ENCODE data around the gene BET1L.
"Not testable (repeated sequence)": the region's sequence is repeated elsewhere in the genome, so short reads cannot be mapped to it uniquely, and the experiment has no call there.

The BET1L gene

DNA sequence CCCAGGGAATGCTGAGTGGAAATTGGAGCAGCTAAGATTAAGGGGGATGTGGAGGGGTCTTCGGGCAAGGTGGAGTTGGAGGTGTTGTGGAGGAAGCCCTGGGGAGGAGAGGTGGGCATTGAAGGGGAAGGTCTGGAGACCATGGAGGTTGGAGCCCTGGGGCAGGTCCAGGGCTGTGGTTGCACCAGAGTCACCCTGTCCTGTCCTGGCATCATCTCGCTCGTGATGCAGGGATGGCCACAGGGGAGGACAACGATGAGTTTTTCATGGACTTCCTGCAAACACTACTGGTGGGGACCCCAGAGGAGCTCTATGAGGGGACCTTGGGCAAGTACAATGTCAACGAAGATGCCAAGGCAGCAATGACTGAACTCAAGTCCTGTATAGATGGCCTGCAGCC is 13.7 kb downstream of the BET1L start:
- not testable (repeated sequence) for DNase-seq

- not testable (repeated sequence) for DNase-seq
These were observed 14.5 kb downstream of the BET1L start, which contains the start of gene SCGB1C1 for GRCh38 chr11:192674-193128. SCGB1C1 (plus strand) TSS chr11:193078; CDS start chr11:193100, 22 bp downstream.

DNA sequence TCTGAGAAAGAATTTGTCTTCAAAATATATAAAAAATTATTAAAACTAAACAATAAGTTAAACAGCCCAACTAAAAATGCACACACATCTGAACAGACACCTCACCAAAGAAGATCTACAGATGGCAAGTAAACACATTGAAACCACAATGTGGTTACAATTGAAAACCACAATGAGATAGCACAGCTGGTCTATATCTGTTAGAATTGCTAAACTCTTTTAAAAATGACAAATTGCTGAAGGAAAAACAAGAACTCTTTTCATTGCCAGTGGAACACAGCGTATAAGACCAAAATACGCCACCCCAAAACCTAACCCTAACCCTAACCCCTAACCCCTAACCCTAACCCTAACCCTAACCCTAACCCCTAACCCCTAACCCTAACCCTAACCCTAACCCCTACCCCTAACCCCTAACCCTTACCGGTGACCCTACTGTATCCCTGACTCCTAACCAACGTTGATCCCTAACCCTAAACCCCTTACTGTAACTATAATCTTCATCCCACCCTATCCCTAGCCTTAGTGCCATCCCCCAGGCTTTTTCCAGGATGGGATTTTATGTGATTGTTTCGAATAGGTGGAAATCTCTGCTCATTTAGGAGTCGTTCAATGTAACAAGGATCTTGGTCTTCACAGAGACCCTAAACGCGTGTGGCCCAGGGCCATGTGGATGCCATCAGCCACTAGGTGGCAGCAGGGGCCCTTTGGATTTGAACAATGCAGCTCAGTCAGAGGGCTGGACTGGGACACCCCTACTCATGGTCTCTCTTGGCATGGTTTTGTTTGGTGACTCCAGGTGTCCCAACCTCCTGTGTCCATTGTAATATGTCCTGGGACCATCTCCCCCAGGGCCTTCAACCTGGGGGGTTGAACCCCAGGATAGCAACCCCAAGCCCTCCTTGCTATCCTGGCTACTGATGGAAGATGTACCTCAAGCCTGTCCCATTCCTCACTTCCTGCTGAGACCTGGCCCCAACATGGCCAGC is 15.4 kb downstream of the BET1L start:
- not testable (repeated sequence) for DNase-seq

DNA sequence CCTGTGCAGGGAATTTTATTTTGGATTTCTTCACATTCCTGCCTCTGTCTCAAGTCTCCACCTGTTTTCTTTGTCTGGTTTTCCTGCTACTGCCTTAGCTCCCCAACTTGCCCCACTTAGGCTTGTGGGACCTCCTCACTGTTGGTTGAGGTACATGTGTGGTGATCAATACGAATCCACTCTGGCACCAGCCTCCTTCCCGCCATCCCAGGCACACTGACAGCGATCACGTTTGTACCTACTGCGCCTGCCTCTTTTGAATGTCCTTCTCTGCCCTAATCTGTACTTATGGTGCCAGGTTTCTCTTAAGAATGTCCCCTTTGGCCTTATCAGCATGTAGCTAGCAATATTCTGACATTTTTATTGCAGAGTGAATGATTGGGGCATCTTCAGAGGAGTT is 16.7 kb downstream of the BET1L start:
- not testable (repeated sequence) for DNase-seq

DNA sequence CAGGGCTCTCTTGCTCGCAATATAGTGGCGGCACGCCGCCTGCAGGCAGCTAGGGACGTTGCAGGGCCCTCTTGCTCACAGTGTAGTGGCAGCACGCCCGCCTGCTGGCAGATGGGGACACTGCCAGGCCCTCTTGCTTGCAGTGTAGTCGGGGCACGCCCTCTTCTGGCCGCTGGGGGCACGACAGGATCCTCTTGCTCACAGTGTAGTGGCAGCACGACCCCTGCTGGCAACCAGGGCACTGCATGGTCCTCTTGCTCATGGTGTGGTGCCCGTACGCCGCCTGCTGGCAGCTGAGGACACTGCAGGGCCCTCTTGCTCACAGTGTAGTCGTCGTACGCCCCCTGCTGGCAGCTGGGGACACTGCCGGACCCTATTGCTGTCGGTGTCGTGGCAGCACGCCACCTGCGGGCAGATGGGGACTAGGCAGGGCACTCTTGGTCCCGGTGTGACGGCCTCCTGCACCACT is 17.3 kb downstream of the BET1L start:
- not testable (repeated sequence) for DNase-seq

DNA sequence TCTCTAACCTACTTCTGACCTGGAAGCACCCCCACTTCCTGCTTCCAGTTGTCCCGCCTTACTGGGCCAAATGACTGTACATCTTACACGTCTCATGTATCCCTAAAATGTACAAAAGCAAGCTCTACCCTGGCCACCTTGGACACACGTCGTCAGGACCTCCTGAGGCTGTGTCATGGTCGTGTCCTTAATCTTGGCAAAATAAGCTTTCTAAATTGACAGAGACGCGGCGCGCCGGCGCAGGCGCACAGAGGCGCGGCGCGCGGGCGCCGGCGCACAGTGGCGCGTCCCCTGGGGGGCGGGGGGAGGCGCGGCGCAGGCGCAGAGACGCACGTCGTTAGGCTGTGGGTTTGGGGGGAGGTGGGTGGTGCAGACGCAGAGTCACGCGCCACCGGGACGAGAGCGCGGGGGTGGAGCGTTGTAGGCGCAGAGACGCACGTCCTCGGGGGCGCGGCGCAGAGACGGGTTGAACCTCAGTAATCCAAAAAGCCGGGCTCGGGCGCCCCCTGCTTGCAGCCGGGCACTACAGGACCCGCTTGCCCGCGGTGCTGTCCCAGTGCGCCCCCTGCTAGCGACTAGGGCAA is 17.9 kb downstream of the BET1L start:
- not testable (repeated sequence) for DNase-seq

DNA sequence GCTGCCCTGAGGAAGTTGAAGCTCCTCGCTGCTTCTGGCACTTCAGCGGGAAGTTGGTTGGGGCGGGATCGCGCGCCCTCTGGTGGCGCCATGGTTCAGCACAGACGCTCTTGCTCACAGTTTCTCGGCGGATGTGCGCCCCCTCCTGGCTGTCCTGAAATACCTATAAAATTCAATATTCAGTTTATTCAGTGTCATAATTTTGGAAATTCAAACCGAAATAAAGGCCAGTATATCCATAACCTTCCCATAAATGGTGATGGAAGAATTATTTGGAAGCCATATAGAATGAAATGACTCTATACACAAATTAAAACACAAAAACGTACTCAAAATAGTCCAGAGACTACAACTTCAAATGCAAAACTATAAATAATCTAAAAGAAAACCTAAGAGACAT is 27.0 kb downstream of the BET1L start:
- not testable (repeated sequence) for DNase-seq

Measured in hippocampal formation (tissue), 2 donors.